HEK293T (cell line): ENCODE results near the gene FAM222B.

Source experiments
- ARNT ChIP-seq: fragments of 450-650 bp; IDR thresholded peaks from 2 replicates; pipeline ENCODE4 v1.6.1; 2017; ENCODE audit warnings: mild to moderate bottlenecking
- ELF4 ChIP-seq: fragments of 450-650 bp; IDR thresholded peaks from 2 replicates; pipeline ENCODE4 v1.6.1; 2017; ENCODE audit warnings: antibody characterized with exemption
- FOXM1 ChIP-seq: fragments of 450-650 bp; IDR thresholded peaks from 2 replicates; pipeline ENCODE4 v1.6.1; 2017; ENCODE audit warnings: mild to moderate bottlenecking, borderline replicate concordance
- SUZ12 ChIP-seq: fragments of 450-650 bp; IDR thresholded peaks from 2 replicates; pipeline ENCODE4 v1.6.1; 2016; ENCODE audit warnings: mild to moderate bottlenecking
- TARDBP ChIP-seq: fragments of 450-650 bp; IDR thresholded peaks from 2 replicates; pipeline ENCODE4 v1.6.1; 2016
- ZNF384 ChIP-seq: fragments of 450-650 bp; IDR thresholded peaks from 2 replicates; pipeline ENCODE4 v1.6.1; 2016

GRCh38 chr17:28720247-28720996 is 122.2 kb downstream of the FAM222B start:
- TF ChIP-seq SUZ12 (no peak), TARDBP (no peak), ARNT (no peak), ELF4 (no peak), FOXM1 (no peak), ZNF384 (no peak)
